K562 (cell line): ENCODE measurements around the gene CD276. TPM values are rescaled to one million over a fixed set of nuclear protein-coding genes. Genes with fewer than 3 reads are reported as not detected.

Experiments
- ATAC-seq: fragments of 200-7000 bp; cut with Tn5 transposase; 3 replicates; pipeline ENCODE4 v1.9.1; 2020; ENCODE audit warnings: moderate library complexity
- BruUV-seq: library from RNA; stranded (reverse); fragments of 400-500 nt; replicated peaks from 2 replicates; lab custom pipeline; 2021; lab: Mats Ljungman, UMichigan
- CTCF ChIA-PET: fragments of 300-600 bp; formaldehyde crosslinking; extraction: SDS; loops from one replicate; lab custom pipeline; 2021; ENCODE audit warnings: low intra/inter-chr PET ratio; lab: Yijun Ruan, JAX
- POLR2A ChIA-PET: fragments of 300-600, 350-650 bp; sonication (Branson Sonifier 250); formaldehyde crosslinking; extraction: SDS; loops from one replicate; lab custom pipeline; 2021; ENCODE audit warnings: antibody characterized with exemption, inconsistent platforms; lab: Yijun Ruan, JAX
- DNase-seq, 4 experiments: peaks; one replicate each; pipeline versions ENCODE4 v3.0.0 to v3.0.0-alpha.2; 2011 to 2018; ENCODE audit warnings: low spot score in 3 of 4, mixed read lengths in 3 of 4; ENCODE audit errors: extremely low read depth in 1 of 4
- FAIRE-seq: peaks from 2 replicates; lab custom pipeline; 2011; peaks lifted over from hg19 to GRCh38; lab: Jason Lieb, UNC
- H2AFZ ChIP-seq: 2 replicates; pipeline ENCODE4 v1.6.0; 2011; ENCODE audit warnings: low read depth, low read length, control low read depth, inconsistent platforms
- H3K27ac ChIP-seq: fragments of 200-600 bp; 3 replicates; pipeline ENCODE4 v1.8.0; 2011; ENCODE audit warnings: low read depth, mild to moderate bottlenecking, control low read depth, inconsistent platforms, low read length, moderate library complexity, mixed read lengths; ENCODE audit errors: extremely low read depth
- H3K27me3 ChIP-seq, 2 experiments: fragments of 300-600 bp in 1 of 2; 2 replicates in 1 of 2; 3 replicates in 1 of 2; pipeline versions ENCODE4 v1.6.0 to v1.8.0; 2011; ENCODE audit warnings: inconsistent platforms in 2 of 2, low read length in 2 of 2, mild to moderate bottlenecking in 1 of 2, mixed read lengths in 1 of 2, moderate library complexity in 1 of 2; ENCODE audit not compliant: control insufficient read depth in 2 of 2, insufficient read depth in 2 of 2
- H3K36me3 ChIP-seq: fragments of 300-600 bp; 3 replicates; pipeline ENCODE4 v1.8.0; 2011; ENCODE audit warnings: mild to moderate bottlenecking, low read length, inconsistent platforms; ENCODE audit not compliant: control insufficient read depth, insufficient read depth
- H3K4me1 ChIP-seq, 2 experiments: fragments of 200-600 bp in 1 of 2; replicated peaks in 1 of 2; 2 replicates in 1 of 2; 3 replicates in 1 of 2; pipeline versions ENCODE4 v1.5.1 to v1.8.0; 2011; ENCODE audit warnings: inconsistent platforms in 2 of 2, low read length in 2 of 2, mild to moderate bottlenecking in 1 of 2, mixed read lengths in 1 of 2, moderate library complexity in 1 of 2; ENCODE audit not compliant: control insufficient read depth in 2 of 2, insufficient read depth in 2 of 2
- H3K4me2 ChIP-seq: 2 replicates; pipeline ENCODE4 v1.6.1; 2011; ENCODE audit warnings: low read length, control low read depth, inconsistent platforms, mixed read lengths; ENCODE audit not compliant: insufficient read depth
- H3K4me3 ChIP-seq: fragments of 200-600 bp; sonication (generic), shearing (Covaris generic); 2 replicates; pipeline ENCODE4 v1.5.1; 2016; ENCODE audit warnings: control low read depth, inconsistent platforms
- H3K79me2 ChIP-seq: fragments of 200-600 bp; 3 replicates; pipeline ENCODE4 v1.8.0; 2011; ENCODE audit warnings: low read length, inconsistent platforms; ENCODE audit not compliant: control insufficient read depth, insufficient read depth
- H3K9ac ChIP-seq, 2 experiments: 2 replicates each; pipeline versions ENCODE4 v1.6.0 to v1.6.1; 2011; ENCODE audit warnings: low read depth in 2 of 2, low read length in 2 of 2, control low read depth in 1 of 2, inconsistent platforms in 1 of 2, mild to moderate bottlenecking in 1 of 2, mixed read lengths in 1 of 2; ENCODE audit not compliant: insufficient read depth in 1 of 2
- H3K9me1 ChIP-seq: one replicate; pipeline ENCODE4 v1.6.0; 2011; ENCODE audit warnings: inconsistent platforms, mild to moderate bottlenecking, low read length, moderate library complexity; ENCODE audit not compliant: control insufficient read depth, insufficient read depth
- H3K9me3 ChIP-seq: replicated peaks from 2 replicates; pipeline ENCODE4 v1.5.1; 2011; ENCODE audit warnings: low read depth, low read length, inconsistent platforms; ENCODE audit not compliant: control insufficient read depth, insufficient read depth
- H4K20me1 ChIP-seq: replicated peaks from 2 replicates; pipeline ENCODE4 v1.6.1; 2011; ENCODE audit warnings: low read length, inconsistent platforms, mixed read lengths; ENCODE audit not compliant: control insufficient read depth, insufficient read depth
- NCOA4 ChIP-seq: fragments of 450-650 bp; IDR thresholded peaks from 2 replicates; pipeline ENCODE4 v1.6.1; 2018; ENCODE audit warnings: mild to moderate bottlenecking; ENCODE audit not compliant: partially characterized antibody
- NONO ChIP-seq, 2 experiments: fragments of 200-400 bp in 1 of 2; fragments of 450-650 bp in 1 of 2; formaldehyde crosslinking in 1 of 2; IDR thresholded peaks; 2 replicates each; pipeline ENCODE4 v1.6.1; 2017; ENCODE audit warnings: low read depth in 2 of 2, mild to moderate bottlenecking in 2 of 2, moderate library complexity in 2 of 2, low read length in 1 of 2
- PURB ChIP-seq: sonication (generic); formaldehyde crosslinking; IDR thresholded peaks from 2 replicates; pipeline ENCODE4 v1.9.0; 2021; ENCODE audit warnings: low read depth, mild to moderate bottlenecking, missing genetic modification reagents
- ZNF253 ChIP-seq: fragments of 250-450 bp; sonication (Bioruptor Pico); conservative IDR thresholded peaks from 2 replicates; pipeline ENCODE4 v1.6.1; 2021; ENCODE audit warnings: mild to moderate bottlenecking
- ZNF583 ChIP-seq: fragments of 250-450 bp; sonication (Bioruptor Pico); IDR thresholded peaks from 2 replicates; pipeline ENCODE4 v1.4.0; 2020
- ZNF77 ChIP-seq: fragments of 250-450 bp; sonication (Bioruptor Pico); IDR thresholded peaks from 2 replicates; pipeline ENCODE4 v1.5.0; 2020
- WGBS: fragments of 100-300 bp; shearing (Covaris generic); methylation state at CpG from one replicate; pipeline ENCODE4 v1.1.6; 2016; ENCODE audit warnings: low coverage, mixed read lengths; ENCODE audit not compliant: insufficient coverage; ENCODE audit errors: missing lambda C conversion rate; 5-methylcytosine and 5-hydroxymethylcytosine counted together
- in situ Hi-C: fragments of 300-500 bp; cut with MboI; formaldehyde crosslinking; loops from 4 replicates; pipeline ENCODE4 v1.15.0; 2018; ENCODE audit warnings: inconsistent platforms, mixed read lengths
- intact Hi-C: fragments of 100-400 bp; cut with micrococcal nuclease; formaldehyde crosslinking; loops from 2 replicates; pipeline ENCODE4 v1.14.2; 2022
- polyA plus RNA-seq, 8 experiments: library from polyadenylated mRNA; depleted of rRNA in 4 of 8; stranded (reverse) in 5 of 8; unstranded in 3 of 8; fragments of >200 nt; fragmentation: Nextera tagmentation in 2 of 8; fragmentation: Illumina TruSeq in 1 of 8; extraction: Ambion mirVana in 2 of 8; extraction: Trizol in 1 of 8; gene quantifications; 2 replicates each; pipeline versions ENCODE4 v1.2.1 to v1.2.3, GENCODE V29; 2011 to 2014; ENCODE audit warnings: inconsistent platforms in 1 of 8, missing spikeins in 1 of 8
- total RNA-seq, 7 experiments: library from RNA; depleted of rRNA in 6 of 7; stranded (reverse); fragments of >200 nt in 6 of 7; fragmentation: Illumina TruSeq in 2 of 7; extraction: Trizol in 2 of 7; gene quantifications; 2 replicates each; pipeline versions ENCODE4 v1.2.1 to v1.2.3, GENCODE V29; 2011 to 2021; ENCODE audit warnings: low replicate concordance in 1 of 7
- TF ChIP-seq, protein P1 (sequence below), 2 experiments: fragments of 450-650 bp in 1 of 2; sonication (generic) in 1 of 2; formaldehyde crosslinking in 1 of 2; IDR thresholded peaks in 1 of 2; conservative IDR thresholded peaks in 1 of 2; 2 replicates each; pipeline versions ENCODE4 v1.6.1 to v1.8.1; 2016 to 2023; ENCODE audit warnings: mild to moderate bottlenecking in 2 of 2, moderate library complexity in 2 of 2, inconsistent platforms in 1 of 2, missing genetic modification reagents in 1 of 2
- TF ChIP-seq, protein P2 (sequence below): fragments of 250-450 bp; sonication (Bioruptor Pico); IDR thresholded peaks from 2 replicates; pipeline ENCODE4 v1.5.0; 2021
- TF ChIP-seq, protein P3 (sequence below): fragments of 450-650 bp; conservative IDR thresholded peaks from 2 replicates; pipeline ENCODE4 v1.6.1; 2016; ENCODE audit warnings: missing genetic modification characterization, low read depth, mild to moderate bottlenecking, control low read depth, missing compliant biosample characterization

Gene CD276
- total and polyA plus RNA-seq, 9 of the 15 experiments (the other 6 are each of a cell fraction or from before 2014, with no cell fraction given), result 0.11 to 3.6 (median 2.3) TPM

DNA sequence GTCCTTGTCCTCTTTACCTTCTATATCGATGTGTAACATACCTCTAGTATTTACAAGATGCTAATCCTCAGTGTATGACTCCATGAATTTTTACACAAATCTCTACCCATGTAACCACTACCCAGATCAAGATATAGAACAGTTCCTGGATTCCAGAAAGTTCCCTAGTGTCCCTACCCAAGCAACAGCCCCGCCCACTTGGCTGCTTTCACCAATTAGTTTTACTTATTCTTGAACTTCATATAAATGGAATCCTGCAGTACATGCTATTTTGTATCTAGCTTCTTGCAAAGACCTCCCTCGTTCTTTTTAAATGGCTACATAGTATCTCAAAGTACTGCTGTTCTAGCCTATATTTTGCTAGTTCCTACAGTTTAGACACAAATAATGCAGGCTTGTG is 33.0 kb downstream of the CD276 start:
- Histone ChIP-seq H4K20me1 (0 out of 2 replicates have a peak, but pooled peaks cover under 1% of the 10 kb centered on the region), H3K79me2 (no peaks in the 10 kb centered on the region), H3K27me3 (peaks cover 0 to 20% of the 10 kb centered on the region in 2 experiments; a peak in 2 of 5 replicates), H2AFZ (no peak overlapping the region), H3K4me2 (no peak overlapping the region), H3K4me1 (no peaks in the 10 kb centered on the region), H3K9me1 (no peaks in the 10 kb centered on the region), H3K9me3 (no peaks in the 10 kb centered on the region), H3K27ac (no peak overlapping the region), H3K9ac (no peak overlapping the region), H3K36me3 (no peaks in the 10 kb centered on the region), H3K4me3 (no peak overlapping the region)
- DNase-seq, result no peak
- TF ChIP-seq, protein P1, sequence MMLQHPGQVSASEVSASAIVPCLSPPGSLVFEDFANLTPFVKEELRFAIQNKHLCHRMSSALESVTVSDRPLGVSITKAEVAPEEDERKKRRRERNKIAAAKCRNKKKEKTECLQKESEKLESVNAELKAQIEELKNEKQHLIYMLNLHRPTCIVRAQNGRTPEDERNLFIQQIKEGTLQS (IDR thresholded peaks at IDR 0.05), result no peak
- TF ChIP-seq, protein P1 (CRISPR knock-in tag; conservative IDR thresholded peaks at IDR 0.05), result no peak
- TF ChIP-seq ZNF253 (CRISPR knock-in tag) (no peak), ZNF77 (no peak), ZNF583 (CRISPR knock-in tag) (no peak), PURB (no peak), NCOA4 (no peak), NONO (IDR thresholded peaks at IDR 0.05; ENCODE audit: low read depth in 2 of 2, low read length in 1 of 2) (no peak)
- TF ChIP-seq, protein P2, sequence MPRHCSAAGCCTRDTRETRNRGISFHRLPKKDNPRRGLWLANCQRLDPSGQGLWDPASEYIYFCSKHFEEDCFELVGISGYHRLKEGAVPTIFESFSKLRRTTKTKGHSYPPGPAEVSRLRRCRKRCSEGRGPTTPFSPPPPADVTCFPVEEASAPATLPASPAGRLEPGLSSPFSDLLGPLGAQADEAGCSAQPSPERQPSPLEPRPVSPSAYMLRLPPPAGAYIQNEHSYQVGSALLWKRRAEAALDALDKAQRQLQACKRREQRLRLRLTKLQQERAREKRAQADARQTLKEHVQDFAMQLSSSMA (CRISPR knock-in tag), result no peak
- TF ChIP-seq, protein P3, sequence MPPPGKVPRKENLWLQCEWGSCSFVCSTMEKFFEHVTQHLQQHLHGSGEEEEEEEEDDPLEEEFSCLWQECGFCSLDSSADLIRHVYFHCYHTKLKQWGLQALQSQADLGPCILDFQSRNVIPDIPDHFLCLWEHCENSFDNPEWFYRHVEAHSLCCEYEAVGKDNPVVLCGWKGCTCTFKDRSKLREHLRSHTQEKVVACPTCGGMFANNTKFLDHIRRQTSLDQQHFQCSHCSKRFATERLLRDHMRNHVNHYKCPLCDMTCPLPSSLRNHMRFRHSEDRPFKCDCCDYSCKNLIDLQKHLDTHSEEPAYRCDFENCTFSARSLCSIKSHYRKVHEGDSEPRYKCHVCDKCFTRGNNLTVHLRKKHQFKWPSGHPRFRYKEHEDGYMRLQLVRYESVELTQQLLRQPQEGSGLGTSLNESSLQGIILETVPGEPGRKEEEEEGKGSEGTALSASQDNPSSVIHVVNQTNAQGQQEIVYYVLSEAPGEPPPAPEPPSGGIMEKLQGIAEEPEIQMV (tag), result no peak
- ChIA-PET CTCF (no interaction called here), POLR2A (interaction anchor here (0.6 kb wide), 2 partner anchors 12 to 1141 kb away, joined by 3 read pairs; no protein-coding TSS in a partner anchor)
- 0% methylated on average over 3 of the region's 3 CpGs for WGBS
- BruUV-seq, result no TSS peak
- no peak for FAIRE-seq
- ATAC-seq, result no peak
- in situ Hi-C loops (no loop called here), intact Hi-C loops (no loop called here)
